Liver (tissue), 9 donors: Measurements from ENCODE around the gene RELL1. TPM values are rescaled to one million over a fixed set of nuclear protein-coding genes. Genes with fewer than 3 reads are reported as not detected.

ENCODE experiments used
- DNase-seq: peaks from one replicate; pipeline ENCODE4 v3.0.0-alpha.2; 2017; ENCODE audit warnings: low spot score
- H3K27ac ChIP-seq, 2 donors: one replicate each; pipeline ENCODE4 v1.7.0; 2013; ENCODE audit warnings: inconsistent platforms in 2 of 2, low read length in 2 of 2, control low read depth in 1 of 2, low read depth in 1 of 2, mild to moderate bottlenecking in 1 of 2
- H3K27me3 ChIP-seq, 4 donors: one replicate each; pipeline versions ENCODE4 v1.6.1 to v1.7.0; 2013; ENCODE audit warnings: low read length in 3 of 4, inconsistent platforms in 1 of 4, mild to moderate bottlenecking in 1 of 4, moderate library complexity in 1 of 4; ENCODE audit not compliant: control insufficient read depth in 4 of 4, insufficient read depth in 4 of 4
- H3K36me3 ChIP-seq, 4 donors: one replicate each; pipeline versions ENCODE4 v1.6.1 to v1.7.0; 2013; ENCODE audit warnings: low read length in 3 of 4, mild to moderate bottlenecking in 3 of 4, low read depth in 1 of 4, moderate library complexity in 1 of 4; ENCODE audit not compliant: control insufficient read depth in 4 of 4, insufficient read depth in 3 of 4
- H3K4me1 ChIP-seq, 4 donors: one replicate each; pipeline versions ENCODE4 v1.6.1 to v1.7.0; 2013; ENCODE audit warnings: low read length in 3 of 4, mild to moderate bottlenecking in 3 of 4, moderate library complexity in 1 of 4; ENCODE audit not compliant: control insufficient read depth in 4 of 4, insufficient read depth in 4 of 4
- H3K4me3 ChIP-seq, 3 donors: one replicate each; pipeline versions ENCODE4 v1.6.1 to v1.7.0; 2013; ENCODE audit warnings: low read length in 3 of 3, control low read depth in 1 of 3, low read depth in 1 of 3, mild to moderate bottlenecking in 1 of 3
- H3K9ac ChIP-seq, 2 donors: one replicate each; pipeline ENCODE4 v1.7.0; 2013; ENCODE audit warnings: low read length in 2 of 2, mild to moderate bottlenecking in 2 of 2, moderate library complexity in 2 of 2, control low read depth in 1 of 2, low read depth in 1 of 2
- H3K9me3 ChIP-seq, 4 donors: one replicate each; pipeline versions ENCODE4 v1.6.1 to v1.7.0; 2013; ENCODE audit warnings: low read length in 3 of 4; ENCODE audit not compliant: control insufficient read depth in 4 of 4
- ATF3 ChIP-seq: IDR thresholded peaks from 2 replicates; pipeline ENCODE4 v1.6.1; 2016; ENCODE audit warnings: antibody characterized with exemption
- CTCF ChIP-seq: fragments of 150-350 bp; IDR thresholded peaks from 2 replicates; pipeline ENCODE4 v1.5.1; 2017; ENCODE audit warnings: improper control_type of control experiment, low read depth, low read length; ENCODE audit not compliant: missing input control
- HNF4A ChIP-seq, 2 donors: conservative IDR thresholded peaks; 2 replicates each; pipeline ENCODE4 v1.6.1; 2016; ENCODE audit warnings: antibody characterized with exemption in 2 of 2, mild to moderate bottlenecking in 2 of 2
- HNF4G ChIP-seq: IDR thresholded peaks from 2 replicates; pipeline ENCODE4 v1.6.1; 2016; ENCODE audit warnings: antibody characterized with exemption
- MAX ChIP-seq: IDR thresholded peaks from 2 replicates; pipeline ENCODE4 v1.6.1; 2016; ENCODE audit warnings: antibody characterized with exemption
- NR2F2 ChIP-seq: IDR thresholded peaks from 2 replicates; pipeline ENCODE4 v1.6.1; 2016; ENCODE audit warnings: antibody characterized with exemption
- RAD21 ChIP-seq, 2 donors: IDR thresholded peaks; 2 replicates each; pipeline ENCODE4 v1.6.1; 2016; ENCODE audit warnings: antibody characterized with exemption in 2 of 2, mild to moderate bottlenecking in 2 of 2
- RXRA ChIP-seq, 2 donors: IDR thresholded peaks; 2 replicates each; pipeline ENCODE4 v1.6.1; 2017 to 2018; ENCODE audit warnings: antibody characterized with exemption in 2 of 2, mild to moderate bottlenecking in 1 of 2
- TAF1 ChIP-seq: conservative IDR thresholded peaks from 2 replicates; pipeline ENCODE4 v1.6.1; 2016; ENCODE audit warnings: antibody characterized with exemption, mild to moderate bottlenecking
- YY1 ChIP-seq: IDR thresholded peaks from 2 replicates; pipeline ENCODE4 v1.6.1; 2016; ENCODE audit warnings: antibody characterized with exemption, mild to moderate bottlenecking
- WGBS: extraction: QIAGEN DNeasy Blood & Tissue Kit; methylation state at CpG from one replicate; pipeline ENCODE4 v1.1.7; 2013; 5-methylcytosine and 5-hydroxymethylcytosine counted together
- polyA plus RNA-seq, 2 donors: library from polyadenylated mRNA; stranded (reverse) in 1 of 2; unstranded in 1 of 2; fragments of 200-250 nt in 1 of 2; fragments of >200 nt in 1 of 2; fragmentation: Nextera tagmentation in 1 of 2; extraction: Ambion mirVana in 1 of 2; gene quantifications; one replicate each; pipeline versions ENCODE4 v1.2.1 to v1.2.3, GENCODE V29; 2013 to 2015
- total RNA-seq, 2 donors: library from RNA; depleted of rRNA; stranded (reverse); fragments of >200 nt; gene quantifications; one replicate each; pipeline ENCODE4 v1.2.3, GENCODE V29; 2014
- TF ChIP-seq, protein P1 (sequence below): IDR thresholded peaks from 2 replicates; pipeline ENCODE4 v1.6.1; 2016; ENCODE audit warnings: antibody characterized with exemption
- donor health status: healthy.
- donor health status: healthy.
- donor health status: healthy.
- donor health status: healthy.
- donor health status: healthy.

Gene RELL1
- total and polyA plus RNA-seq, 4 donors = 1.5 to 16.8 (median 7.3) TPM

DNA sequence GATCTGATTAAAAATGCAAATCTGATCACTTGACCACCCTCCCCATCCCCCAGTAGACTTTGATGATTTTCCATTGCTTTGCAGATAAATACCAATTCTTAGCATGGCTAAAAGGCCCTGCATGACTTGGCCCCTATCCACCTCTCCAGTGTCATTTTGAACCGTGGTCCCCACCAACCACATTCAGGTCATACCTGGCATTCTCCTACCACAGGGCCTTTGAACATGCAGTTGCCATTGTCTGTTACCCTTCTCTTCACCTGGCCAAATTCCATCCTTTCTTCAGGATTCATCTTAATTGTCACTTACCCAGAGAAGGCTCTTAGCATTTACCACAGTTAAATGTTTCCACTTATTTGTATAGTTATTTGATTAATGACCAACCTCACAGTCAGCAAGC lies 36.9 kb upstream of the RELL1 start:
- 98% methylated on average over 1 of the region's 1 CpG for whole genome bisulfite sequencing
- H3K36me3 ChIP-seq = no peaks in the 10 kb centered on the region
- H3K9ac ChIP-seq = no peak overlapping the region
- H3K4me3 ChIP-seq = no peak overlapping the region
- H3K4me1 ChIP-seq = no peaks in the 10 kb centered on the region
- H3K27me3 ChIP-seq = no peaks in the 10 kb centered on the region
- H3K9me3 ChIP-seq = no peaks in the 10 kb centered on the region
- TF ChIP-seq RAD21 (IDR thresholded peaks at IDR 0.05) (no peak), TAF1 (no peak), NR2F2 (no peak), YY1 (no peak), MAX (no peak)
- no peak for DNase-seq
- no peak overlapping the region for H3K27ac ChIP-seq

GRCh38 chr4:37721995-37722638 lies 35.9 kb upstream of the RELL1 start:
- no peak for DNase-seq
- Histone ChIP-seq H3K9ac (no peak overlapping the region), H3K4me3 (no peak overlapping the region), H3K9me3 (no peaks in the 10 kb centered on the region), H3K4me1 (no peaks in the 10 kb centered on the region), H3K27me3 (no peaks in the 10 kb centered on the region), H3K27ac (no peak overlapping the region), H3K36me3 (no peaks in the 10 kb centered on the region)
- WGBS = 76% methylated on average over 4 of the region's 4 CpGs
- TF ChIP-seq, protein P1, sequence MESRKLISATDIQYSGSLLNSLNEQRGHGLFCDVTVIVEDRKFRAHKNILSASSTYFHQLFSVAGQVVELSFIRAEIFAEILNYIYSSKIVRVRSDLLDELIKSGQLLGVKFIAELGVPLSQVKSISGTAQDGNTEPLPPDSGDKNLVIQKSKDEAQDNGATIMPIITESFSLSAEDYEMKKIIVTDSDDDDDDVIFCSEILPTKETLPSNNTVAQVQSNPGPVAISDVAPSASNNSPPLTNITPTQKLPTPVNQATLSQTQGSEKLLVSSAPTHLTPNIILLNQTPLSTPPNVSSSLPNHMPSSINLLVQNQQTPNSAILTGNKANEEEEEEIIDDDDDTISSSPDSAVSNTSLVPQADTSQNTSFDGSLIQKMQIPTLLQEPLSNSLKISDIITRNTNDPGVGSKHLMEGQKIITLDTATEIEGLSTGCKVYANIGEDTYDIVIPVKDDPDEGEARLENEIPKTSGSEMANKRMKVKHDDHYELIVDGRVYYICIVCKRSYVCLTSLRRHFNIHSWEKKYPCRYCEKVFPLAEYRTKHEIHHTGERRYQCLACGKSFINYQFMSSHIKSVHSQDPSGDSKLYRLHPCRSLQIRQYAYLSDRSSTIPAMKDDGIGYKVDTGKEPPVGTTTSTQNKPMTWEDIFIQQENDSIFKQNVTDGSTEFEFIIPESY = no peak
- TF ChIP-seq RAD21 (IDR thresholded peaks at IDR 0.05) (no peak), HNF4G (no peak), YY1 (no peak), CTCF (no peak), HNF4A (conservative IDR thresholded peaks at IDR 0.05) (no peak), ATF3 (no peak)

DNA sequence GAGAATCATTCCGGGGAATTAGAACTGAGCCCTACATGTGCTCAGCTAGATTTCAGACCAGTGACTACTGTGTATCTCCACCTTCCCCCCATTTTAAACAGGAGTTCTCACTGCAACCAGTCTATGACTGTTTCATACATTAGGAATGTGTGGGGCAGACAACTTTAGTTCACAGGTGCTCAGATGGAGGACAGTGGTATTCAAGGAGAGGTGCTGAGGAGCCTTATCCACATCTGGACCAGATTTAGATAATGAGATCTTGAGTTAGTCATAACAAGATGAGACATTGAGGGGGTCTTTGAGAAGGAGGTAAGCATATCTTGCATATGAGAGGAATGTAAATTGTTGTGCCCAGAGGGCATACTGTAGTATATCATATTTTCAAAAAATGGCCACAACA lies 32.8 kb upstream of the RELL1 start:
- Histone ChIP-seq H3K36me3 (no peaks in the 10 kb centered on the region), H3K9me3 (no peaks in the 10 kb centered on the region), H3K27ac (no peak overlapping the region), H3K27me3 (no peaks in the 10 kb centered on the region), H3K9ac (no peak overlapping the region), H3K4me3 (no peak overlapping the region), H3K4me1 (no peaks in the 10 kb centered on the region)
- 93% methylated on average over 1 of the region's 1 CpG for WGBS
- TF ChIP-seq RXRA (IDR thresholded peaks at IDR 0.05) (no peak), RAD21 (IDR thresholded peaks at IDR 0.05) (no peak)
- TF ChIP-seq, protein P1 = no peak
- DNase-seq = no peak
